Central memory CD8-positive, alpha-beta T cell (primary cell): Measurements from ENCODE around the gene PFKL.
"Not testable (repeated sequence)": the region's sequence is repeated elsewhere in the genome, so short reads cannot be mapped to it uniquely, and the experiment has no call there.

ENCODE experiments used
- ATAC-seq: fragments of 150-1000 bp; cut with Tn5 transposase; replicated peaks from 2 replicates; pipeline ENCODE4 v1.10.0; 2022; ENCODE audit warnings: mild to moderate bottlenecking, moderate FRiP score, moderate number of reproducible peaks; ENCODE audit not compliant: poor library complexity, severe bottlenecking; ENCODE audit errors: extremely low read depth
- DNase-seq, 2 donors: peaks; one replicate each; pipeline ENCODE4 v3.0.0; 2021; ENCODE audit warnings: low spot score in 2 of 2
- H3K27ac Mint-ChIP-seq: one replicate; pipeline ENCODE4 v1.8.0; 2022; ENCODE audit warnings: low read depth, mild to moderate bottlenecking, moderate library complexity, mixed read lengths
- H3K27me3 Mint-ChIP-seq: one replicate; pipeline ENCODE4 v1.8.0; 2022; ENCODE audit warnings: mixed read lengths
- H3K36me3 Mint-ChIP-seq: one replicate; pipeline ENCODE4 v1.8.0; 2022; ENCODE audit warnings: mild to moderate bottlenecking, moderate library complexity, mixed read lengths; ENCODE audit not compliant: insufficient read depth
- H3K4me1 Mint-ChIP-seq: one replicate; pipeline ENCODE4 v1.8.0; 2022; ENCODE audit warnings: mixed read lengths
- H3K4me3 Mint-ChIP-seq: one replicate; pipeline ENCODE4 v1.8.0; 2022; ENCODE audit warnings: mild to moderate bottlenecking, moderate library complexity, mixed read lengths
- H3K9me3 Mint-ChIP-seq: one replicate; pipeline ENCODE4 v1.8.0; 2022; ENCODE audit warnings: mixed read lengths

The PFKL gene

GRCh38 chr21:44332965-44333364 lies 33.1 kb downstream of the PFKL start:
- peaks cover 26% of the 10 kb centered on the region for H3K36me3 Mint-ChIP-seq
- no peaks in the 10 kb centered on the region for H3K9me3 Mint-ChIP-seq
- no peaks in the 10 kb centered on the region for H3K27me3 Mint-ChIP-seq
- no peak overlapping the region for H3K4me3 Mint-ChIP-seq
- H3K4me1 Mint-ChIP-seq = peaks cover 5% of the 10 kb centered on the region
- H3K27ac Mint-ChIP-seq = peak overlapping the region; percentile 44
- ATAC-seq (no peak), DNase-seq (no peak)

- Mint-ChIP-seq H3K4me3 (no peak overlapping the region), H3K9me3 (no peaks in the 10 kb centered on the region), H3K4me1 (peaks cover 9% of the 10 kb centered on the region), H3K27ac (no peak overlapping the region), H3K27me3 (no peaks in the 10 kb centered on the region), H3K36me3 (peaks cover 30% of the 10 kb centered on the region)
- no peak for DNase-seq
- no peak for ATAC-seq
These were observed 33.9 kb downstream of the PFKL start for GRCh38 chr21:44333509-44334328.

- DNase-seq (no peak), ATAC-seq (no peak)
- Mint-ChIP-seq H3K27me3 (no peaks in the 10 kb centered on the region), H3K9me3 (no peaks in the 10 kb centered on the region), H3K4me3 (no peak overlapping the region), H3K4me1 (peaks cover 12% of the 10 kb centered on the region), H3K27ac (no peak overlapping the region), H3K36me3 (peaks cover 33% of the 10 kb centered on the region)
These were observed 34.6 kb downstream of the PFKL start for GRCh38 chr21:44334329-44335030.

- no peak for ATAC-seq
- Mint-ChIP-seq H3K27ac (no peak overlapping the region), H3K4me3 (no peak overlapping the region), H3K36me3 (peaks cover 38% of the 10 kb centered on the region), H3K27me3 (no peaks in the 10 kb centered on the region), H3K4me1 (peaks cover 18% of the 10 kb centered on the region), H3K9me3 (no peaks in the 10 kb centered on the region)
- DNase-seq = no peak
These were observed 35.6 kb downstream of the PFKL start for GRCh38 chr21:44335266-44336059.

GRCh38 chr21:44337449-44337848 lies 37.6 kb downstream of the PFKL start:
- DNase-seq (no peak), ATAC-seq (no peak)
- peaks cover 38% of the 10 kb centered on the region for H3K36me3 Mint-ChIP-seq
- H3K27ac Mint-ChIP-seq = peak overlapping the region; percentile 97
- peaks cover 21% of the 10 kb centered on the region for H3K4me1 Mint-ChIP-seq
- peak overlapping the region; percentile 51 for H3K4me3 Mint-ChIP-seq
- no peaks in the 10 kb centered on the region for H3K9me3 Mint-ChIP-seq
- no peaks in the 10 kb centered on the region for H3K27me3 Mint-ChIP-seq

- peak; percentile 27 to 34 for DNase-seq
- H3K27ac Mint-ChIP-seq = peak overlapping the region; percentile 97
- peak; percentile 13 for ATAC-seq
- H3K4me1 Mint-ChIP-seq = peaks cover 21% of the 10 kb centered on the region
- peaks cover 38% of the 10 kb centered on the region for H3K36me3 Mint-ChIP-seq
- H3K9me3 Mint-ChIP-seq = no peaks in the 10 kb centered on the region
- H3K27me3 Mint-ChIP-seq = no peaks in the 10 kb centered on the region
- H3K4me3 Mint-ChIP-seq = peak overlapping the region; percentile 51
These were observed 38.4 kb downstream of the PFKL start for GRCh38 chr21:44337941-44338895.

GRCh38 chr21:44338971-44339910 lies 39.4 kb downstream of the PFKL start, which contains the start of gene CFAP410:
Gene CFAP410, minus strand, starts transcription at chr21:44339390. Its CDS starts 196 bp downstream, at chr21:44339194.
- ATAC-seq = peak; percentile 90
- Mint-ChIP-seq H3K27me3 (no peaks in the 10 kb centered on the region), H3K9me3 (no peaks in the 10 kb centered on the region), H3K4me3 (peak within 1 kb of the TSS; percentile 96), H3K27ac (peak within 1 kb of the TSS; percentile 97), H3K36me3 (peaks cover 38% of the 10 kb centered on the region), H3K4me1 (peaks cover 21% of the 10 kb centered on the region)
- peak; percentile 91 to 95 for DNase-seq

- not testable (repeated sequence) for H3K27ac Mint-ChIP-seq, ATAC-seq, H3K4me3 Mint-ChIP-seq, DNase-seq, H3K9me3 Mint-ChIP-seq, H3K27me3 Mint-ChIP-seq
- H3K4me1 Mint-ChIP-seq = peaks cover 21% of the 10 kb centered on the region
- peaks cover 26% of the 10 kb centered on the region for H3K36me3 Mint-ChIP-seq
These were observed 42.0 kb downstream of the PFKL start for GRCh38 chr21:44341726-44342458.

- not testable (repeated sequence) for H3K9me3 Mint-ChIP-seq, H3K27ac Mint-ChIP-seq, H3K27me3 Mint-ChIP-seq, ATAC-seq, DNase-seq, H3K4me3 Mint-ChIP-seq
- Mint-ChIP-seq H3K4me1 (peaks cover 15% of the 10 kb centered on the region), H3K36me3 (peaks cover 17% of the 10 kb centered on the region)
These were observed 43.1 kb downstream of the PFKL start for GRCh38 chr21:44342981-44343380.

- H3K9me3 Mint-ChIP-seq = no peaks in the 10 kb centered on the region
- no peak for ATAC-seq
These were observed 44.8 kb downstream of the PFKL start for GRCh38 chr21:44344541-44345183.

More at GRCh38 chr21:44344541-44345183, 44.8 kb downstream of the PFKL start:
- Mint-ChIP-seq H3K4me1 (peaks cover 7% of the 10 kb centered on the region), H3K27me3 (no peaks in the 10 kb centered on the region), H3K36me3 (peaks cover 5% of the 10 kb centered on the region), H3K4me3 (no peak overlapping the region), H3K27ac (no peak overlapping the region)
- DNase-seq = no peak
